GM03348 (cell line): ENCODE data around the gene GPR68.
"Not testable (repeated sequence)": the region's sequence is repeated elsewhere in the genome, so short reads cannot be mapped to it uniquely, and the experiment has no call there.

ENCODE experiments used
- DNase-seq: peaks from one replicate; pipeline ENCODE4 v3.0.0; 2012; ENCODE audit warnings: low spot score

GPR68 gene

DNA sequence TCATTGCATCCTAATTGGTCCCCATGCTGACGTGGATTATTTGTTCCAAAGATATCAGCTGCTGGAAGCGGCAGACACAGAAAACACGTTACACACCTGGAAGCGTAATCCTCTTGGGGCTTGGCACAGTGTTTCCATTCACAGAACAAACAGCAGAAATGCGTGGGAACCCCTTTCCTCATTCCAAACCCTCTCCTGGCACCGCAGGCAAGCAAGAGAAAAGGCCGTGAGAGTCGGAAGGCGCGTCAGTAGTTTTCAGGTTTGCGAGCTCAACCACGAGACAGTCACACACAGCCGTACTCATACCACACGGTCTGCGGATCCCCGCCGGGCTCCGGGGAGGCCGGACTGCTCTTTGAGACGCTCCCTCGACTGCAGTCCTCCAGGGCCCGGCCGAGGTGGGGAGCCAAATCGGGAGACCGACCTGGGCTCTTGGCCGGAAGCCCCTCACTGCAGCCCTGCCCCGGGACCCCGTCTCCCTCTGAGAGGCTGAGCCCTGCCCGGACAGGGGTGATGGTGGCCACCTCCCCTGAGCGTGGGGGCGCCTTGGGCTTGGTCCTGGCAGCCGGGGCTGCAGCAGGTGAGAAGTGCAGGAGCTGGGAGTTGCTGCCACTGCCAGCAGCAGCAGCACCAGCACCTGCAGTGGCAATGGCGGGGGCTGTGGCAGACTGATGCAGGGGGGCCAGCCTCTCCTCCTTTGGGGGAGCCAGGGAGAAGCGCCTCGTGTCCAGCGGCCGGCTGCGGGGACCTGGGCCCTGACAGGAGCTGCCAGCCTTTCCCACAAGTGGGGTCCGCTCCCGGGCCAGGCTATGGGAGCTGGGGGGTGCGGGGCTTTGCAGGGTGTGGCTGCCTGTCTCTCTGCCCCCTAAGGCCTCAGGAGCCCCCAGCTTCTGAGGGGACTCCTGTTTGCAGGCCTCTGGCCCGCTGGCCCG, 28.1 kb upstream of the GPR68 start:
- no peak for DNase-seq

DNA sequence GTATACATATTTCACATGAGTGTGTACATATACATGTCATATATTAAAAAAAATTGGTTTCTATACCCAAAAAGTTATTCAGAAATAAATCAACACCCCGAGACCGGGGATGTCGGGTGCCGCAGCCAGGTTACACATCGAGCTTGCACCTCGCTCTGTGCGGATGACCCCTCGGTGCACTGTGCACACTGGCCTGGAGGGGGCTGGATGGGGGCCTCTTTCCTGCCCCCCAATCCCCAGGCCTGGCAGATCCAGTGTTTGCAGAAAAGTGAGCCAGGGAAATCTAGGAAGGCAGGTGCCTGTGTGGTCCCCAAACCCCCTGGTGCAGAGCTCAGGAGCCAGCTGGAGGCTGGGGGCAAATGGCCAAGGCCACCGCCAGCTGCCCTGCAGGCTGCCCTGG, 27.1 kb upstream of the GPR68 start:
- no peak for DNase-seq

DNA sequence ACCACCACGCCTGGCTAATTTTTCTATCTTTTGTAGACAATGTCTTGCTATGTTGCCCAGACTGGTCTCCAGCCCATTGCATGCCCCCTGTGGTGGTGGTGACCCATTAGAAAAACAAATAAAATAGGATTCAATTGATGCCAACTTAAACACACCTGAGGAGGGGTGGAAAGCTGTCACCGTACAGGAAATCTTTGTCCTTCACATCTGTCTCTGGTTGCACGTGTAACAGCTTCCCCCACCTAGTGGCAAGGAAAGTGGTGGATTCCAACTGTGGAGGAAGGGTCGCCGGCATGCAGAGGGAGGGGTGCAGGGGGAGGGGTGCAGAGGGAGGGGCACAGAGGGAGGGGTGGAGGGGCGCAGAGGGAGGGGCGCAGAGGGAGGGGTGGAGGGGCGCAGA, 26.1 kb upstream of the GPR68 start:
- DNase-seq, result no peak

DNA sequence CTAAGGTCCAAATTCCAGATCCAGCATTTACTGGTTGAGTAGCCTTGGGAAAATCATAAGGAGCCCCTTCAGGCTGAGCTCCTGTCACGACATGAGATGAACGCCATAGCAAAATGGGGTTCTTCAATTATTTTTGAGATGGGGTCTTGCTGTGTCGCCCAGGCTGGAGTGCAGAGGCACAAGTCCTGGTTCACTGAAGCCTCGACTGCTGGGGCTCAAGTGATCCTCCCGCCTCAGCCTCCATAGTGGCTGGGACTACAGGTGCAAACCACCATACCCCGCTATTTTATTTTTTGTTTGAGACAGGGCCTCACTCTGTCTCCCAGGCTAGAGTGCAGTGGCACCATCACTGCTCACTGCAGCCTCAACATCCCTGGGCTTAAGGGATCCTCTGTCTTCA, 25.7 kb upstream of the GPR68 start:
- DNase-seq, result no peak

DNA sequence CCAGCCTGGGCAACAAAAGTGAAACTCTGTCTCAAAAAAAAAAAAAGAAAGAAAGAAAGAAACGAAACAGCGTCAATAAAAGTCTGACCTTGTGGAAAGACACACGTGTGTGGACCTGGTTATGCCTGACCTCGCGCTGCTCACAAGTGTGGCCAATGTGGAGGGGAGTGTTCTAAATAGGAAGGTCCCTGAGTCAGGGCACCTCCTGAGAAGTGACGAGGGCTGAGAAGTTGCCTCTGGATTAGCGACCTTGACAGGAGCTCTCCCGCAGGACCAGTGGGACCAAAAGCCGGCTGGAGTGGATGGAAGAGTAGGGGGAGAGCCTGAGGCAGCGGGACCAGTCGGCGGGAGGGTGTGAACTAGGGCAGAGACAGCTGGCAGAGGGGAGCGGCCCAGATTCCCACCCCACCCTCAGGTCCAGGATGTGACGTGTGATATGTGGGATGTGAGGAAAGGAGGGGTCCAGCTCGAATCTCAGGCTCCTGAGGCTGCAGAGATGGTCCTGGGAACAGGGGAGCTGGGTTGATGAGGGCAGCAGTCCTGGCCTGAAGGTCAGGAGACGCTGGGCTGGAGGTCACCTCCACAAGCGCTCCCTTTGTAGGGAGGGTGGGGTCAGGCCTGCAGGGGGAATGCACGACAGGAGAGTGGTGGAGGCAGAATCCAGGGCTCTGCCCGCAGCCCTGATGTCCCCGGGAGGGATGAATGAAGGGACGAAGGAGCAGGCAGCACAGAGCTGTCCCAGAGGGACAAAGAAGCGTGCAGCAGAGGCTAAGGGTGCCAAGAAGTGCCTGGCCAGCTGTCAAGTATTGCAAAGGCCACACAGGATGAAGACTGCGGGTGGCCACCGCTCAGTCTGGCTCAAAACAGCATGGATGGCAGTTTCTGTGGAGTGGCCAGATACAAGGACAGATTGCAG, 24.8 kb upstream of the GPR68 start:
- DNase-seq, result peak; percentile 51

DNA sequence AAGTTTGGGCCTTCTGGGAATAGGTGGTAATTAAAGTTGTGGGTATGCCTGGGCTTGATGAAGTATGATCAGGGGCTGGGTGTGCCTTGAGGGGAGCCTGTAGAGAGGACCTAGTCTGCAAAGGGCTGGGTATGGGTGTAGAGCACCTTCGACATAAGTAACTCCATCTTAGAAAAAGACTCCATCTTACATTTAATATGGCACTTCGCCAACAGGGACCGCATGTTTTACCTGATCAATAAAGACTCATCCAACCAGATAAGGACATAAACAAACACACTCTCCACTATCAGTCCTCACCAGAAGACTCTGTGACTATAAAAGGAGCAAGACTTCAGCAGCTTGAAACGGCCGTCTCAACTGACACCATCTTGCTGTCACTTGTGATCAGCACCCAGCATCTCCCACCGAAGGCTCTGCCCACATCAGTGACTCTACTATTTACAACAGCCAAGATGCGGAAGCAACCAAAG, 23.5 kb upstream of the GPR68 start:
- DNase-seq, result no peak

DNA sequence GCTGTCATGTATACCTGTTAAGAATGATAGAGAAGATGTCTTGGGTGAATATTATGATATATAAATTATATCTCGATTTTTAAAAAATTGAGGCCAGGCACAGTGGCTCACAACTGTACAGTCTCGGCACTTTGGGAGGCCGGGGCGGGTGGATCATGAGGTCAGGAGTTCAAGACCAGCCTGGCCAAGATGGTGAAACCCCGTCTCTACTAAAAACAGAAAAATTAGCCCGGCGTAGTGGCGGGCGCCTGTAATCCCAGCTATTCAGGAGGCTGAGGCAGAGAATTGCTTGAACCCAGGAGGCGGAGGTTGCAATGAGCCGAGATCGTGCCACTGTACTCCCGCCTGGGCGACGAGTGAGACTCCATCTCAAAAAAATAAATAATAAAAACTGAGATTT, 21.8 kb upstream of the GPR68 start:
- not testable (repeated sequence) for DNase-seq

DNA sequence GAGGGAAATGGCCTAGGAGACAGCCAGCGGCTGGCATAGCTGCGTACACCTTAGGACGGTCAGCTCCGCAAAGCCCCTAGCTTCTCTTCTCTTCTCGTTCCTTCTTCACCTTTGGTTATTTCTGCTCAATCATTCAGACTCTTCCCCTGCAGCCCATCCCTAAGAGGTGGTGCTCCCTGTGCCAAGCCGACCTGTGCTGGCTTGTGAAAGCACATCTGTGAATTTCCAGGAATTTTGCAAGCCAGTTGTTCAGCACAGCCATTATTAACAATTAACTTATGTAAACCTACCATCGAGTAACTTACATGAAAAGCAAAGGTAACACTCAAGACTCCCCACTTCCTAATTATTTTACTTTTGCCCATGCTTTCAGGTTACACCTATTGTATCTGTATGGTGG, 20.9 kb upstream of the GPR68 start:
- no peak for DNase-seq

DNA sequence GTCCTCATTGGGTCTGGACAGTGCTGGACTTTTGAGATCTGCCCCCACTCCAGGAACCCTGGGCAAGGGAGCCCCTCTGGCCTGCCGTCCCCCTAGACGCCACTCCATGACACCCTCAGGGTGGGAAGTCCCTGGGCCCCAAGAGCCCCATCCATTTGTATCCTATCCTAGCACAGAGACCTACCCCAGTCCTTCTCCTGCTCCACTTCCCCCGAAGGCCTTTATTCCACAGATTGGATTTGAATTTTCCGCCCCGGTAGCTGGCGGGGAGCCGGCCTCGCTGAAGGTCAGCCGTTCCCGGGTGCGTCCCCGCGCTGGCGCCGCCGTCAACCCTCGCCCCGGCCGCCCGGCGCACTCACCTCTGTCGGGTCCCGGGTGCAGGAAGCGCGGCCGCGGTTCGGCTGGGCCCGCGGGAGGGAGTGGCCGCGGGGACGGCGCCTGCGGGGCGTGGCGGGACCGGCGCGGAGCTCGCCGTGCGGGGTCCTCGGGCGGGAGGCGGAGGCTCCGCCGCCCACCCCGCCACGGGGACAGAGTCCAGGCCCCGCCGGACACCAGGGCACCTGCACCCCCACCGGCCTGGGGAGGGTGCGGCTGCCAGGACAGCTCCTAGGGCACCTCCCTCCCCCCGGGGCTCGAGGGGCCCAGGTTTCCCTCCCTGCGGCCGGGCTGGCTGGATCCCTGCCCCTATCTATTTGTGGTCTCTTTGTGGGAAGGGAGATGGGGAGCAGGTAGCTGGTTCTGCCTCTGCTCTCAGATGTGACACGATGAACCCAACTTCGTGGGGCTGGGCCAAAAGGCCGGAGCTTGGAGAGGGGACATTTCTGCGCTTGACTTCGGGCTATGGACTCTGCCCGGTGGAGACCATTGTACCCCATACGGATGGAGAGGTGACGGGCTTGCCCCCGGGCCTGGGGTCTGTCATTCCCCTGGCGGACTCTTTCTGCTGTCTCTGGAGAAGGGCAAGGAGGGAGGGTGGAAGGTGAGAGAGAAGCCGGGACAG, 19.9 kb upstream of the GPR68 start:
- peak; percentile 72 for DNase-seq

DNA sequence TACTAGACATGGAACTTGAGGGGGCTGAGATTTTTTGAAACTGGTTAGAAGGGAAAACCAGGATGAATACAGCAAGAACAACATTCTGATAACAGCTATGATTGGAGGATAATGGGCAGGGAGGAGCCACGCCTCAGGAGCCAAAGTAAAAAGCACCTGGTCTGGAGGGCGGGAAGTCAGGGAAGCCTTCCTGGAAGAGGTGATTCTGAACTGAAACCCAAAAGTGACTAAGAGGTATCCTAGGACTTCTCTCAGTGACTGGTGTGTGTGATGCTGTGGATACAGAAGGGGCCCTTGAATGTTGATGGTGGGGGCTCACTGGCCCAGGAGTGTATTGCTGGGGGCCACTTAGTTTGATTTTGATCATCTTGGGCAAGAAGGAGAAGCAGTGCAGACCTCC, 18.8 kb upstream of the GPR68 start:
- DNase-seq, result no peak

DNA sequence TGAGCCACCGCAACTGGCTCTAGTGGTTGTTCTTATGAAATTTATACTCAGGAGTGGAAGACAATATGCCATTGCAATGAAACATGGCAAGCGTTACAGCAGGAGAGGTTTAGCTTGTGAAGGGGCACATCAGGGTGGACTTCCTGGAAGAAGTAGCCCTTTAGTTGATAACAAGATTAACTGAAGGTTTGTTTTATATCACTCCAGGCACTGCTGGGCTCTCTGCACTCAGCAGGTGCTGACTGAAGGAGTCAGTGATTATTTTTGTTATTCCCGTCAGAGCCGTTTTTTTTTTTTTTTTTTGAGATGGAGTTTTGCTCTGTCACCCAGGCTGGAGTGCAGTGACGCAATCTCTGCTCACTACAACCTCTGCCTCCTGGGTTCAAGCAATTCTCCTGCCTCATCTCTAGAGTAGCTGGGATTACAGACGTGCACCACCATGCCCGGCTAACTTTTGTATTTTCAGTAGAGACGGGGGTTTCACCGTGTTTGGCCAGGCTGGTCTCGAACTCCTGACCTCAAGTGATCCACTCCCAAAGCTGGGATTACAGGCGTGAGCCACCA, 17.6 kb upstream of the GPR68 start:
- DNase-seq, result no peak

DNA sequence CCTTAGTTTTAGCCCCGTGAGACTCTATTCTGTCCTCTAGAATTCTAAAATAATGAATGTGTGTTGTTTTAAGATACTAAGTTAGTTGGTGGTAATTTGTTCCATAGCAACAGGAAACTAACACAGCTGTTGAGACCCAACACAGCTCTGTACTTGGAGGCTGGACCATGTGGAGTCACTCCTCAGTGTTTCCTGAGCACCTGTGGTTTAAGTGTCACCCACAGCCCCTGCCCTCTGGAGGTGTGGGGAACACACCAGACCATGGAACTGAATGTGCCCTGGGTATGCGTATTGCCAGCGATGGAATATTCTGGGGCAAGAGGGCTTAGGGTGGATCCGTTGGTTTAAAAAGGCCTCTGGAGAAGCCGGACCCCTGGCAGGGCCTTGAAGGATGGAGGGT, 16.6 kb upstream of the GPR68 start:
- DNase-seq, result no peak

DNA sequence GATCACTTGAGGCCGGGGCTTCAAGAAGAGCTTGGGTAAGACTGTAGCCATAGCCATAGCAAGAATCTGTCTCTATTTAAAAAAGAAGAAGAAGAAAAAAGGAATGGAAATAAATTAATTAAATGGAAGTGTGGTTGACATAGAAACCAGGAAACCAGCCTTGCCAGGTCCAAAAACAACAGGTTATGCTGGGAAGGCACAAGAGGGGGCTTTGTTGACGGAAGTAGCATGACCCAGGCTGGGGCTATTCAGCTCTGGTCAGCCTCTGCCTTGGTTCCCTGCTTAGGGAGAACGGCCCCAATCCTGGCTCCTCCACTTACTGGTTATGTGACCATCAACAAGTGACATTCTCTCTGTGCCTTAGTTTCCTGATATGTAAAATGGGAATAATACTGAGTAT, 14.4 kb upstream of the GPR68 start:
- DNase-seq, result no peak

DNA sequence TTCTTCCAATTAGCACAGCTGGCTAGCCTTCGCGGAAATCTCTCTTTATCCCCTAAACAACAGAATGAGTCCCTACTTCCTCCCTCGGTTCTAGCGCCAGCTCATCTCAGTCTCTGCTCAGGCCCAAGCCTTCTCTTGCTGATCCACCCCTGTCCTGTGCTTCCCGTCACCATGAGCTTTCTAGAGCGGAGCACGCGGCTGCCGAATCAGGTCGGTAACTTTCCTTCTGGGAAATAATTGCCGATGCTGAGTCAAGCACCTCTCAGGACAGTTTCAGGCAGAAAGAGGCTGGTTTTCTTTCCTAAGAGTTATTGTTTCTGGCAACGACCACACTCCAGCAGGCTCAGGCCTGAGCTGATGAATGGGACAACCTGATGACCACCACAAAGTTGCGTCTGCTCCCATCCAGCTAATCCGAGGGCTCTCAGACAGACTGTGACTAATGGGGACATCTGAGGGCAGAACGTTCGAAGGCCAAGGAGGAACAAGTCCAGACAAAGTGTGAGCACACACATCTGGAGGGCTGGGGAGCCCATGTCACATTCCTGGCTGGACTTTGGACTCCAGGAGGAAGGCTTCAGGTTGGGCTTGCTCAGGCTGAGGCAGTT, 13.6 kb upstream of the GPR68 start:
- peak; percentile 79 for DNase-seq

DNA sequence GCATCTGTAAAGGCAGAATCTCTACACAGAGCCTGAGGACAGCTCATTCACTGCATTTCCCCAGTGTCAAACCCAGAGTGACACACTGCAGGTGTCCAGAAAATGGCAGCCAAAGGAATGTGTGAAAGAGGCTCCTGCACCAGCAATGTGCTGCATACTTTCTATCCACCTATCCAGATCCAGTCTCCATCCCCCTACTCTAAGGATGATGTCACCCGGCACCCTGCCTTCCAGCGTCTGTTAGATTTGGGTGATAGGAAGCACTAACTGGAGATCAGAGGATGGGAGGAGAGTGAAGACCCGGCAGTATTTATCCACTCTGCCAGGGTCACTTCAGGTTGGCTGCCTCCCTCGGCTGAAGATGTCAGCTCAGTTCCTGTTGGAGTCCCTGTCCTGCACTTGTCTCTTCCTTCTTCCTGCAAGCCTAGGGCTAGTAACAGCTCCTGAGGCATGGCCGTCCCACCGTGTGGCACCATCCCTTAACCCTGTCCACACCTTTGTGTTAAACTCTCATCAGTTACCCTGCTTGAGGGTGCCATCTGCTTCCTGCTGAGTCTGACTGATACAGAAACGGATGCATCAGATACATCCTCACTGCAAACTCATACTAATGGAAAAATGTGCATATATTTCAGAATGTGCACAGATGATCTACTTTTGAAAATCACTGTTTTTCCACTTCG, 13.0 kb upstream of the GPR68 start:
- no peak for DNase-seq

DNA sequence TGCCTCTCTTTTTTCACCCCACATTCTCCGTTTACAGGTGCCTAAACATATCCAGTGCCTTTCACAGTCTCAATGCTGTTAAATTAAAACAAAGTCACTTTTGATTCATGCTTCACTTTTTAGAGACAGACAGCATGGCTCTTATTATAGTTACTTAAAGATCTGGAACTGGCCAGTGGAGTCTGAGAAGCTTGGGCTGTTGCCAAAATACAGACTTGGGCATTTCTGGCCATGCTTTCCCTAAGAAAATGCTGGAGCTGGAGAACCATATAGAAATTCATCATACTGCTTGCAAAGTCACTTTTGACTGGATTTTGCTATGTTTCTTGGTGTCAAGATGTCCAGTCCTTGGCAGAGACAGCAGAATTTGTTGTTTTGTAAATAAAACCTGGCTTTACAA, 12.2 kb upstream of the GPR68 start:
- no peak for DNase-seq

DNA sequence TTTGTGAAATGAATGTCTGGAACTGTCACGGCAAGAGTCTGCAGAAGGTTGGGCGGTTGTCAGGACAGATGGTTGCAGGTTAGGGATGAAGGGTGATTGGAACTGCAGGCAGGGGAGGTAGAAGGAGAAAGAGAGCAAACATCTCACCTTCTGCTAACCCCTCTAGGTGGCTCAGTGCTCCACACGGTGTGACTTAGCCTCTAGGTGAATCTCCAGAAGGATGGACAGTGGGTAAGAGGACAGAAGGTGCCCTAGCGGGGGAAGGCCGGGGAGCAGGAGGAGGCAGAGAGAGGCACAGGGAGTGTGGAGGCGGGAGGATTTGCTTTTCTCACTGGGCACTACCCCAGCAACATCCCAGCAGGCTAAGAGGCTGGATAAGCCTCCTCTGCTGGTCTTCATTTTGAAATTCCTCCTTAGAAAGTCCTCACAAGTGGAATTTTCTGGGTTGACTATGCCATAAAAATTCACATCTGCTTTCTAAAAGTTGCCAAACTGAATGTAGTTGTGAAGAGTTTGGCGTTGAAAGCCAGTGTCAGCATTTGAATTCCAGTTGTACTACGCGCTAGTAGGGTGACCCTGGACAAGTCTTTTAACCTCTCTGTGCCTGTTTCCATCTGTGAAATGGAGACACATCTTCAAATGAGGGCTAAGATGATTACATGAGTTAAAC, 10.7 kb upstream of the GPR68 start:
- peak; percentile 52 for DNase-seq

DNA sequence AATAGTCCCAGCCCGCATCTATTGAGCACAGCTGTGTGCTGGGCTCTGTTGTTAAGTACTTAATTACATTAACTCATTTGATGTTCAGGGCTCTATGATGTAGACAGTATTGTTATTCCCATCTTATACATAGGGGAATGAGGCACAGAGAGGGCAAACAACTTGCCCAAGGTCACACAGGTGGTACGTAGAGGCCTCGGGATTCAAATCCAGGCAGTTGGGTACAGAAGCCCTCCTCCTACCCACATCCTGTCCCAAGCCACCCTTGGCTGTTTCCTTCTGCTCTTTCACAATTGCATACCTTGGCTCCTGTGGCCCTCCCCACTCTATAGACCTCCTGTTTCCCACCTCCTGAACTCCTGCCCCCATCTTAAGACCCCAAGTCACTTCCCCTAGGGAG, 10.0 kb upstream of the GPR68 start:
- no peak for DNase-seq

DNA sequence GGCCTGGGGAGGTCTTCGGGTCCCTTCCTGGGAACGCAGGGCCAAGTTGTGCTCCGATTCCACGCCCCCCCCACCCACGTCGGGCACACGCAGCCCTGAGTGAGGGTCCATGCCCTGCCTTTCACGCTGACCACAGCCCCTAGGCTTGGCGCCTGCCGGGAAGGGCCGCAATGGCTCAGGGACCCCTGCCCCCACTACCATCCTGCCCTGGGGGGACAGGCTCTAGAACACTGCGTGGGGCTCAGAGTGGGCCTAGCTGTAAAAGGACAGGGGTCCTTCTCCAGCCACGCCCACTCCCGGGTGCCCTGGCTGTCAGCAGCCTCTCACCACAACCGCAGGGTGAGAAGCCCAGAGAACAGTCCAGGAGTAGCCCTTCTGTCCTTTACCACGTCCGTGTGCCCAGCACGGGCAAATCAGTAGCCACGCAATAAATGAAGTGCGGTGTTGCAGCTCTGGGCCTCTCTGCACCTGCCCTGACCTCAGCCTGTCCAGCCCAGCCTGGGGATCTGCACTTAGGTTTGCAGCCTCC, 9.4 kb upstream of the GPR68 start:
- no peak for DNase-seq
